ENCODE results near the gene KCNJ6.
"Not testable (repeated sequence)": the region's sequence is repeated elsewhere in the genome, so short reads cannot be mapped to it uniquely, and the experiment has no call there.

Gene KCNJ6

GRCh38 chr21:37603129-37603528, 313.1 kb downstream of the KCNJ6 start:
- DNase-seq (ENCODE audit: low read depth in 2 of 2), result no peak

GRCh38 chr21:37601915-37602314, 314.3 kb downstream of the KCNJ6 start:
- DNase-seq (ENCODE audit: low read depth in 2 of 2), result no peak

GRCh38 chr21:37601027-37601426, 315.2 kb downstream of the KCNJ6 start:
- DNase-seq (ENCODE audit: low read depth in 2 of 2), result no peak

- no peak for DNase-seq (ENCODE audit: low read depth in 2 of 2)
Measured at GRCh38 chr21:37595944-37596343, 320.3 kb downstream of the KCNJ6 start.

GRCh38 chr21:37594472-37594951, 321.7 kb downstream of the KCNJ6 start:
- no peak for DNase-seq (ENCODE audit: low read depth in 2 of 2)

- DNase-seq (ENCODE audit: low read depth in 2 of 2), result no peak
Measured at GRCh38 chr21:37593740-37594471, 322.4 kb downstream of the KCNJ6 start.

- no peak for DNase-seq (ENCODE audit: low read depth in 2 of 2)
Measured at GRCh38 chr21:37593015-37593414, 323.2 kb downstream of the KCNJ6 start.

GRCh38 chr21:37592496-37592895, 323.8 kb downstream of the KCNJ6 start:
- DNase-seq (ENCODE audit: low read depth in 2 of 2), result no peak

GRCh38 chr21:37591994-37592393, 324.3 kb downstream of the KCNJ6 start:
- not testable (repeated sequence) for DNase-seq (ENCODE audit: low read depth in 2 of 2)

- DNase-seq (ENCODE audit: low read depth in 2 of 2), result not testable (repeated sequence)
Measured at GRCh38 chr21:37590836-37591235, 325.4 kb downstream of the KCNJ6 start.

GRCh38 chr21:37588644-37589043, 327.6 kb downstream of the KCNJ6 start:
- DNase-seq (ENCODE audit: low read depth in 2 of 2), result not testable (repeated sequence)

GRCh38 chr21:37587635-37588177, 328.6 kb downstream of the KCNJ6 start:
- DNase-seq (ENCODE audit: low read depth in 2 of 2), result no peak

- no peak for DNase-seq (ENCODE audit: low read depth in 2 of 2)
Measured at GRCh38 chr21:37587203-37587602, 329.1 kb downstream of the KCNJ6 start.

GRCh38 chr21:37582590-37582989, 333.7 kb downstream of the KCNJ6 start:
- peak in 1 of 2 experiments; percentile 18 for DNase-seq (ENCODE audit: low read depth in 2 of 2)

- no peak for DNase-seq (ENCODE audit: low read depth in 2 of 2)
Measured at GRCh38 chr21:37580666-37581065, 335.6 kb downstream of the KCNJ6 start.

GRCh38 chr21:37579356-37579755, 336.9 kb downstream of the KCNJ6 start:
- no peak for DNase-seq (ENCODE audit: low read depth in 2 of 2)

GRCh38 chr21:37578471-37579126, 337.7 kb downstream of the KCNJ6 start:
- no peak for DNase-seq (ENCODE audit: low read depth in 2 of 2)

GRCh38 chr21:37576929-37577328, 339.3 kb downstream of the KCNJ6 start:
- not testable (repeated sequence) for DNase-seq (ENCODE audit: low read depth in 2 of 2)

- DNase-seq (ENCODE audit: low read depth in 2 of 2), result no peak
Measured at GRCh38 chr21:37575580-37575979, 340.7 kb downstream of the KCNJ6 start.

GRCh38 chr21:37574751-37575150, 341.5 kb downstream of the KCNJ6 start:
- no peak for DNase-seq (ENCODE audit: low read depth in 2 of 2)

GRCh38 chr21:37574316-37574715, 341.9 kb downstream of the KCNJ6 start:
- DNase-seq (ENCODE audit: low read depth in 2 of 2), result no peak

GRCh38 chr21:37571442-37571841, 344.8 kb downstream of the KCNJ6 start:
- DNase-seq (ENCODE audit: low read depth in 2 of 2), result no peak

GRCh38 chr21:37568916-37569315, 347.3 kb downstream of the KCNJ6 start:
- DNase-seq (ENCODE audit: low read depth in 2 of 2), result no peak
